Gastroesophageal sphincter (tissue), 4 donors: ENCODE measurements around the gene FUT8. TPM values are rescaled to one million over a fixed set of nuclear protein-coding genes. Genes with fewer than 3 reads are reported as not detected.
"Not testable (repeated sequence)": the region's sequence is repeated elsewhere in the genome, so short reads cannot be mapped to it uniquely, and the experiment has no call there.

Experiments used
- ATAC-seq: fragments of 150-250 bp; one replicate; pipeline ENCODE4 v1.9.1; 2016; ENCODE audit warnings: mild to moderate bottlenecking, moderate library complexity
- H3K27ac ChIP-seq, 4 donors: fragments of 200-600 bp; sonication (generic) in 3 of 4; 1 replicate in 3 of 4; 2 replicates in 1 of 4; pipeline ENCODE4 v1.5.1; 2016 to 2019
- H3K27me3 ChIP-seq: fragments of 200-600 bp; sonication (generic); one replicate; pipeline ENCODE4 v1.5.1; 2019
- H3K36me3 ChIP-seq, 2 donors: fragments of 200-600 bp; sonication (generic); one replicate each; pipeline ENCODE4 v1.5.1; 2019; ENCODE audit warnings: control low read depth in 1 of 2
- H3K4me1 ChIP-seq, 3 donors: fragments of 200-600 bp; sonication (generic); 1 replicate in 2 of 3; 2 replicates in 1 of 3; pipeline ENCODE4 v1.5.1; 2016 to 2019; ENCODE audit warnings: control low read depth in 2 of 3
- H3K4me3 ChIP-seq, 2 donors: fragments of 200-600 bp; sonication (generic); one replicate each; pipeline ENCODE4 v1.5.1; 2019; ENCODE audit warnings: mild to moderate bottlenecking in 1 of 2, moderate library complexity in 1 of 2
- H3K9me3 ChIP-seq, 3 donors: fragments of 200-600 bp; sonication (generic); one replicate each; pipeline ENCODE4 v1.5.1; 2017 to 2019; ENCODE audit warnings: control low read depth in 2 of 3
- EP300 ChIP-seq: sonication (generic); formaldehyde crosslinking; IDR thresholded peaks from one replicate; pipeline ENCODE4 v1.6.1; 2017; ENCODE audit warnings: antibody characterized with exemption, mild to moderate bottlenecking
- POLR2A ChIP-seq, 2 donors: fragments of 450-650 bp; IDR thresholded peaks; one replicate each; pipeline ENCODE4 v1.6.1; 2017; ENCODE audit warnings: antibody characterized with exemption in 2 of 2, mild to moderate bottlenecking in 2 of 2, moderate library complexity in 1 of 2
- POLR2AphosphoS5 ChIP-seq: sonication (generic); formaldehyde crosslinking; IDR thresholded peaks from one replicate; pipeline ENCODE4 v1.6.1; 2017; ENCODE audit warnings: antibody characterized with exemption
- WGBS, 2 donors: methylation state at CpG; one replicate each; pipeline ENCODE4 v1.1.5; 2018; ENCODE audit warnings: low coverage in 1 of 2; 5-methylcytosine and 5-hydroxymethylcytosine counted together
- total RNA-seq, 4 donors: library from RNA; depleted of rRNA; stranded (reverse); fragments of >200 nt; gene quantifications; one replicate each; pipeline ENCODE4 v1.1.0, GENCODE V29; 2016
- TF ChIP-seq, protein P1 (sequence below), 4 experiments: fragments of 200-600 bp in 2 of 4; fragments of 450-650 bp in 2 of 4; sonication (generic) in 1 of 4; IDR thresholded peaks; one replicate each; pipeline ENCODE4 v1.5.1; 2017 to 2019; ENCODE audit warnings: antibody characterized with exemption in 4 of 4, mild to moderate bottlenecking in 2 of 4, moderate library complexity in 2 of 4

The FUT8 gene
- total RNA-seq, 4 donors from 2014 or later, result 16.9 to 35.2 (median 30.8) TPM

DNA sequence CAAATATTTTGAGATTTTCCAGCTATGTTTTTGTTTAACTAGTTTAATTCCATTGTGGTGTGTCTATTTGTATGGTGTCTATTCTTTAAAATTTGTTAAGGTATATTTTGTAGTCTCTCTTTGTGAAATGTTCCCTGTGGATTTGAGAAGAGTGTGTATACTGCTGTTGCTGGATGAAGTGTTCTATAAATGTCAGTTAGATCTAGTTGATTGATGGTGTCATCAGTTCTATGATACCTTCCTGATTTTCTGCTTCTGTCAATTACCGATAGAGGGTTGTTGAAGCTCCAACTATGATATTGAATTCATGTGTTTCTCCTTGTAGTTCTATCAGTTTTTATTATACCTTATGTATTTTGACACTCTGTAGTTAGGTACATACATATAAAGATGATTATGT, 53.1 kb downstream of the FUT8 start:
- no peak for ATAC-seq
- H3K9me3 ChIP-seq, result no peaks in the 10 kb centered on the region
- H3K27me3 ChIP-seq, result no peaks in the 10 kb centered on the region
- no peak overlapping the region for H3K27ac ChIP-seq
- no peak for TF ChIP-seq POLR2AphosphoS5
- no peak for TF ChIP-seq POLR2A (IDR thresholded peaks at IDR 0.05)
- TF ChIP-seq, protein P1, sequence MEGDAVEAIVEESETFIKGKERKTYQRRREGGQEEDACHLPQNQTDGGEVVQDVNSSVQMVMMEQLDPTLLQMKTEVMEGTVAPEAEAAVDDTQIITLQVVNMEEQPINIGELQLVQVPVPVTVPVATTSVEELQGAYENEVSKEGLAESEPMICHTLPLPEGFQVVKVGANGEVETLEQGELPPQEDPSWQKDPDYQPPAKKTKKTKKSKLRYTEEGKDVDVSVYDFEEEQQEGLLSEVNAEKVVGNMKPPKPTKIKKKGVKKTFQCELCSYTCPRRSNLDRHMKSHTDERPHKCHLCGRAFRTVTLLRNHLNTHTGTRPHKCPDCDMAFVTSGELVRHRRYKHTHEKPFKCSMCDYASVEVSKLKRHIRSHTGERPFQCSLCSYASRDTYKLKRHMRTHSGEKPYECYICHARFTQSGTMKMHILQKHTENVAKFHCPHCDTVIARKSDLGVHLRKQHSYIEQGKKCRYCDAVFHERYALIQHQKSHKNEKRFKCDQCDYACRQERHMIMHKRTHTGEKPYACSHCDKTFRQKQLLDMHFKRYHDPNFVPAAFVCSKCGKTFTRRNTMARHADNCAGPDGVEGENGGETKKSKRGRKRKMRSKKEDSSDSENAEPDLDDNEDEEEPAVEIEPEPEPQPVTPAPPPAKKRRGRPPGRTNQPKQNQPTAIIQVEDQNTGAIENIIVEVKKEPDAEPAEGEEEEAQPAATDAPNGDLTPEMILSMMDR (IDR thresholded peaks at IDR 0.05), result no peak
- no peak for TF ChIP-seq EP300
- H3K36me3 ChIP-seq, result peaks cover 0 to 12% of the 10 kb centered on the region in 2 donors
- H3K4me3 ChIP-seq, result no peak overlapping the region
- WGBS, 2 donors, result 92 to 100% methylated on average over 1 of the region's 1 CpG
- no peaks in the 10 kb centered on the region for H3K4me1 ChIP-seq

DNA sequence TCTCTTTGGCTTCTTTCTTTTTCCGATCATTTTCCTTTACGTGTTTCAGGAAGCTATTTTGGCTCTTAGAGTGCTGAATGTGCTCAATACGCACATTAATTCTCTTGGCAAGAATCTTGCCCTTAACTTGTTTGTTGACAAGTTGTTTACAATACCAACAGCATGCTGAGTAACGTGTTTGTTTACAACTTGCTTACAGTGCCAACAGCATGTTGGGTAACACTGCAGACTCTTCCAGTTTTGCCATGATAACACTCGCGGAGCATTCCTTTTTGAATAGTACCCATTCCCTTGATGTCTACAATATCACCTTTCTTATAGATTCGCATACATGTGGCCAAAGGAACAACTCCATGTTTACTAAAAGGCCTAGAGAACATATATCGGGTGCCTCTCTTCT, 55.4 kb downstream of the FUT8 start:
- H3K4me1 ChIP-seq, H3K27me3 ChIP-seq, H3K27ac ChIP-seq, H3K4me3 ChIP-seq, ATAC-seq, H3K36me3 ChIP-seq, H3K9me3 ChIP-seq: not testable (repeated sequence)
- 85 to 89% methylated on average over 7 to 8 of the region's 8 CpGs for WGBS, 2 donors

DNA sequence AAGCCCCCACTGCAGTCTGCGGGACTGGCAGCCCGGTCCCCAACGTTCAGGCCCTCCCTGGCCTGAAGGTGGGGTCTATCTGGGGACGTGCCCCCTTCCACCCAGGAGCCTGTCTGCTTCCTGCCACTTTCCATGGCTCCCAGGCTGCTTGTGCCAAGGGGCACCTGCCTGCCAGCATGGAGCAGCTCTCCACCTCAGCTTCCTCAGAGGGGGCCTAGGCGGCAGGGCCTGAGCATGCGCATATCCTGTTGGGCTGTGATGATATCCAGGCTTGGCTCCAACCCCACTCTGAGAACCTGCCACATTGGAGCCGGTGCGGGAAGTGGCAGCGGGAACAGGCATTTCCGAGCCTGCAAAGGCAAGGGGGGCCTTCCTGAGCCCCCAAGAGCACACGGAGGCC, 57.4 kb downstream of the FUT8 start:
- H3K4me1 ChIP-seq, result no peaks in the 10 kb centered on the region
- H3K27ac ChIP-seq, result no peak overlapping the region
- H3K9me3 ChIP-seq, result no peaks in the 10 kb centered on the region
- ATAC-seq, result no peak
- H3K36me3 ChIP-seq, result no peaks in the 10 kb centered on the region
- 100% methylated on average over 2 of the region's 11 CpGs; no CpG with 5 or more reads in 1 of the 2 donors for whole genome bisulfite sequencing, 2 donors
- TF ChIP-seq POLR2A (IDR thresholded peaks at IDR 0.05) (no peak), POLR2AphosphoS5 (no peak), EP300 (no peak)
- TF ChIP-seq, protein P1 (IDR thresholded peaks at IDR 0.05), result no peak
- no peak overlapping the region for H3K4me3 ChIP-seq
- no peaks in the 10 kb centered on the region for H3K27me3 ChIP-seq

DNA sequence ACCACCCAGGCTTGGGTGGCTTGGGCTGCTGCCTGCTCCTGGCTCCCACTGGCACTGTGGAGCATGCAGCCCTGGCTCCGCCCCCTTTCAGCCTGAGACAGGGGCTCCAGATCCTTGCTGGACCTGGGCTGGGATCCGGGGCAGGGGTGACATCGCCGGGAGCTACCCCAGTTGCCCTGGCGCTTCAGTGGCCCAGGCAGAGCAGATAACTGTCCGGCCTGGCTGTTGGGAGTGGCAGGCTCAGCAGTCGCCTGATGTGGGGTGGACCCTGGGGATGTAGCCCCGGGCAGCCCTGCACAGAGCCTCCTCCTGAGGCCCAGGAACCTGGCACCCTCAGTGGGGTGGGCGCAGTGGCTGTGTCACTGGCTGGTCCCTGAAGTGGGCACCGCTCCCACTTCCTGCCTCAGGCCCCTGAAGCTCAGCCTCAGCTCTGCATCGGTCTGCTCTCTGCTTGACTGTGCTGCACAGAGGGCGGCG, 57.9 kb downstream of the FUT8 start:
- no peak for ATAC-seq
- H3K9me3 ChIP-seq, result no peaks in the 10 kb centered on the region
- TF ChIP-seq, protein P1 (IDR thresholded peaks at IDR 0.05), result no peak
- TF ChIP-seq POLR2AphosphoS5, result no peak
- TF ChIP-seq EP300, result no peak
- no peak overlapping the region for H3K27ac ChIP-seq
- H3K4me1 ChIP-seq, result no peaks in the 10 kb centered on the region
- no peaks in the 10 kb centered on the region for H3K27me3 ChIP-seq
- no peak overlapping the region for H3K4me3 ChIP-seq
- WGBS, 2 donors, result 92% methylated on average over 2 of the region's 13 CpGs; no CpG with 5 or more reads in 1 of the 2 donors
- H3K36me3 ChIP-seq, result no peaks in the 10 kb centered on the region

DNA sequence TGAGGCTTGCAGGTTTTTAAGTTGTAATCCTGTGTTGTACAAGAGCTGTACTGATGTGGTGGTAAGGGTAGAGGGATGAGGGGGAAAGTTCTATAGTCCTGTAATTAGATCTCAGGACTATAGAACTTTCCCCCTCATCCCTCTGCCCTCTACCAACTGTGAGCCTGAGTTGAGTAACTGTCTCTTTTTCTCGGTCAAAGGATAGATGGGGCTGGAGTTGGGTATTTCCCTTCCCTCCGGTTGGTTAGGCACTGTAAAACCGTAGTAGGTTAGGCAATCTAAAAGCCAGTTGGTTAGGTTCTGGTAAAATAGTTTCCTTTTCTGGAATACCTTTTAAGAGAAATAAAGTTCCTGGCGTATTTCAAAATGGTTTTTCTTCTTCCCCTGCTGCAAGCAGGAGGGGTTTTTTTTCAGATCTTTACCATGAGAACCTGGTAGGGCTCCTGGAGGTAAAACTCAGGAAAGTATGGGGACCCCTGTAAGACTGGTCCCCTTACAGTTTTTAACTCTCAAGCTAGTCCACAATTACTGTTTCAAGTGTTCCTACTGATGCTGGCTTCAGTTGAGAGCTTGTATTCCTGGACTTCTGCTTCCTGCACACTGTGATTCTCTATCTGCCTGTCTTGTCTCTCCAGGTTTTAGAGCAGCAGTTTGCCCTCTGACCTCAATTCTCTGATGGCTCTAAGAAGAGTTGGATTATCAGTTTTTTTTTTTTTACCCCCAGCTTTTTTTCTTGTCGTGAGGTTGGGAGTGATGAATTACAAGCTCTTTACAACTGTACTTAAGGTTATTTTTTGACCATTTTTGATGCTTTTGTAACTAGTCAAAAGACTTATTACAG, 58.7 kb downstream of the FUT8 start:
- Histone ChIP-seq H3K9me3 (no peaks in the 10 kb centered on the region), H3K36me3 (no peaks in the 10 kb centered on the region), H3K27ac (no peak overlapping the region), H3K27me3 (no peaks in the 10 kb centered on the region), H3K4me3 (no peak overlapping the region), H3K4me1 (no peaks in the 10 kb centered on the region)
- WGBS, 2 donors, result 66 to 68% methylated on average over 5 of the region's 5 CpGs
- TF ChIP-seq, protein P1 (IDR thresholded peaks at IDR 0.05), result no peak
- TF ChIP-seq POLR2A (IDR thresholded peaks at IDR 0.05) (no peak), POLR2AphosphoS5 (no peak), EP300 (no peak)
- no peak for ATAC-seq
